Lung microvascular endothelial cell (primary cell): ENCODE data around the gene KATNAL2. TPM values are rescaled to one million over a fixed set of nuclear protein-coding genes. Genes with fewer than 3 reads are reported as not detected.

Experiments
- DNase-seq, 2 donors: peaks; one replicate each; pipeline versions ENCODE4 v3.0.0 to v3.0.0-alpha.2; 2010; ENCODE audit warnings: low read depth in 2 of 2
- total RNA-seq: library from RNA; depleted of rRNA; stranded (reverse); fragments of >200 nt; gene quantifications from 2 replicates; pipeline ENCODE4 v1.2.1, GENCODE V29; 2014

KATNAL2 gene
- total RNA-seq, 1 donor from 2014 or later: 0.40 TPM

GRCh38 chr18:47110492-47111274, 193.3 kb downstream of the KATNAL2 start:
- DNase-seq: no peak

DNA sequence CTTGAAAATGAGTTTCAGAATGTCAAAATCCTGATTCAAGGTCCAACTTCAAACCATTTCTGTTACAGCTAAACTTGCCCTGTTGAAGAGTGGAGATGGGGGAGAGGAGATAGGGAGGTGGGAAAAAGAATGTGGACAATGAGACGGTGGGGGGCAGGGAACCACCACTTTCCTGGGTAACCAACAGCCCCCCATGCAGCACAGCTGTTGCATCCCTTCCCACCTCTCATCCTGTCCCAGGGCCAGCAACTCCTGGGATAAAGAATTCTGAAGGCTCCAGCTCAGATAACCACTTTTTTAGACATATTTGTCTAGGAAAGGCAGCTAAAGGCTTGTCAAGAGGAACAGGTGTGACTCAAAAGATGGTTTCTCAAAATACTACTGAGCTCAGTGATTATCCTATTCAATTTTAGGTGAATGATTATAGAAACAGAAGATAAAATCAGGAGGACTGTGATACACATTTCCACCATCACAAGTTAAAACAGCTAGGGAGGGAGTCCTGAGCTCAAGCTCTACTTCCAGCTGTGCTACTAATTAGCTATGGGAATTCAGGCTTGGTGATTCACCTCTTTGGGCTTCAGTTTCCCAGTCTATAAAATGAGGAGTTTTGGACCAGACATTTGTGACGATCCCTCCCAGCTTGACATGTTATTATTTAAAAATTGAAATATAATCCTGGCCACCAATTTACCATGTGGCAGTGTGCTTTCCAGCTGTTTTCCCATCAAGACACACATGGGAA, 196.6 kb downstream of the KATNAL2 start:
- DNase-seq: no peak

DNA sequence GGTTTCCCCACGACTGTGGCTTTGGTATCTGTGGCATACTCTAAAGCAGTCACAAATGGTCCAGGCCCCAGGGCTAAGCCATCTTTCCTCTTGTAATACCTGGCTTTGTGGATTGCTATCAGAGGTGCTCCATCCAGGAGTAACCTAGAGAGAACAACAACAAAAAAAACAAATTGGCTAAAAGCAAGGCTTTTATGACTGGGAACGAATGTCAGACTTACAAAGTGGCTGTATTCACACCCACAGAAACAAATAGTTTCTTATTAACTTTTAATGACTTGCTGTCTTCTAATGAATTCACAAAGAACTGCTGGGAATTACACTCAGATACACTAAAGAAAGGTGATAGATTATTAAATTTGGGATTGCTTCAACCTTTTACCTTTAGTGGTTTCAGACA, 197.8 kb downstream of the KATNAL2 start:
- DNase-seq: no peak

DNA sequence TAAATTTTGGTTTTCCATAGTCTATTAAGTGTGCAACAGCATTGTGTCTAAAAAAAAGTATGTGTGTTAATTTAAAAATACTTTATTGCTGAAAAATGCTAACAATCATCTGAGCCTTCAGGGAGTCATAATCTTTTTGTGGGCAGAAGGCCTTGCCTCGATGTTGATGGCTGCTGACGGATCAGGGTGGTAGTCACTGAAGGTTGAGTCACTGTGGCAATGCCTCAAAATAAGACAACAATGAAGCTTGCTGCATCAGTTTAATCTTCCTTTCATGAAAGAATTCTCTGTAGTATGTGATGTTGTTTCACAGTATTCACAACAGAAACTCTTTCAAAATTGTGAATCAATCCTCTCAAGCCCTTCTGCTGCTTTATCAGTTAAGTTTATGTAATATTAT, 201.6 kb downstream of the KATNAL2 start:
- no peak for DNase-seq

DNA sequence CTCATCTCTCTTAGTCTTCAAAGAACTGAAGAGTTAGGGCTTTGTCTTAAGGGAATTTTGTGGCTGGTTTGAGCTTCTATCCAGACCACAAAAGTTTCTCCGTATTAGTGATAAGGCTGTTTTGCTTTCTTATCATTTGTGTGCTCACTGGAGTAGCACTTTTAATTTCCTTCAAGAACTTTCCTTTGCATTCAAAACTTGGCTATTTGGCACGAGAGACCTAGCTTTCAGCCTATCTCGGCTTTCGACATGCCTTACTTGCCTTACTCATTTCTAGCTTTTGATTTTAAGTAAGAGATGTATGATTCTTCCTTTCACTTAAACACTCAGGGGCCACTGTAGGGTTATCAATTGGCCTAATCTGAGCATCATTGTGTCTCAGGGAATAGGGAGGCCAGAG, 203.0 kb downstream of the KATNAL2 start:
- no peak for DNase-seq

GRCh38 chr18:47121146-47121545, 203.7 kb downstream of the KATNAL2 start:
- DNase-seq: no peak

DNA sequence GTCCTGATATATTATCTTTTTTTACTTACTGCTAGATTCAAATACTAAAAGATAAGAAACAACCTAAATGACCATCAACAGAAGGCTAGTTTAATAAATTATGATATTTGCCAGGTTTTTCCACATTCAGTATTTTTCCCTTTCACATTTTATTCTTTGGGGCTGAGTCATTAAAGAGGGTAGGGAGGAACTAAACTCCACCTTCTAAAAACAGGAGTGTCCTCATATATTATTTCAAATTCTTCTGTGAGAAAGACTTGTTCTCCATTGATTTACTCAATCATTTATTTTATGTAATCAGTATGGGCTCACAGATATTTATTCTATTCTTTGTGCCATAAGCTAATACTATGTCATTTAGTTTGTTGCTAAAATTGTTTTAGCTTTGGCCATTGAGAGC, 223.9 kb downstream of the KATNAL2 start:
- no peak for DNase-seq

GRCh38 chr18:47143153-47143552, 225.8 kb downstream of the KATNAL2 start:
- DNase-seq: no peak

- DNase-seq: no peak
Measured at GRCh38 chr18:47143899-47144485, 226.6 kb downstream of the KATNAL2 start.

DNA sequence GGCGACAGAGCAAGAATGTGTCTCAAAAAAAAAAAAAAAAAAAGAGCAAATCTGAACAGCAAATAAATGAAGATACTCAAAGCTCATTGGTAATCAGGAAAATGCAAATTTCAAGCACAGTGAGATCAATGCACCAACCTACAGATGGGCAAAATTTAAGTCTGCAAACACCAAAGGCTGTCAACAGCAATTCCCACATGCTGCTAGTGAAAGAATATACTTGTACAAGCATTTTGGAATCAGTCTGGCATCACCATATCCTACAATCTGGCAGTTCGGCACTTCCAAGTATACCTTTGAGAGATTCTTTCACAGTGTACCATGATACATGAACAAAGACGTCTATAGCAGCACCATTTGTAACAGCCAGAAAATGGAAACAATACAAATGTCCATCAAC, 228.8 kb downstream of the KATNAL2 start:
- no peak for DNase-seq

DNA sequence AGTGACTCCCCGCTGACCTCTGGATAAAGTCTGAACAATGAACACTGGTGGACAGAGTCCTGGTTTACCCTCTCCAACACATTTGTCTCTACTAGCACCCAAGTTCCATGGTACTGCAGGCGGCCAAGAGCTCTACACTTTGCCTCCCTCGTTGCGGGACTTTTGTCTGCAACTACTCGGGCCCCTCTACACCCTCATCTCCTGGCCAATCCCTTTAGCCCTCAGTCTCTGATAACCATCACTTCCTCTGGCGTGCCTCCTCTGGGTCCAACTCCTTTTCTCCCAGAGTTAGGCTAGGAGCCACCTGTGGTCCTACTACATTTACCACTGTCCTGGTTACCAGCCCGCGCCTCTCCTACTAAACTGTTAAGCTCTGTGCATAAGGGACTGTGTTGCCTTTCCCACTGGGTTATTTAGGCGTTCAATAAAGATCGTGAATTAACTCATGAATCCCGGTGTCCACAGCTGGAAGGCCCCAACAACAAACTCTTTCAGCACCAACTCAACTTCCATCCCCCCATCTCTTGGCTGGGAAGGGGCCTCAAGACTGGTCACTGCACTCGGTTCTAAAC, 232.1 kb downstream of the KATNAL2 start:
- DNase-seq: no peak

DNA sequence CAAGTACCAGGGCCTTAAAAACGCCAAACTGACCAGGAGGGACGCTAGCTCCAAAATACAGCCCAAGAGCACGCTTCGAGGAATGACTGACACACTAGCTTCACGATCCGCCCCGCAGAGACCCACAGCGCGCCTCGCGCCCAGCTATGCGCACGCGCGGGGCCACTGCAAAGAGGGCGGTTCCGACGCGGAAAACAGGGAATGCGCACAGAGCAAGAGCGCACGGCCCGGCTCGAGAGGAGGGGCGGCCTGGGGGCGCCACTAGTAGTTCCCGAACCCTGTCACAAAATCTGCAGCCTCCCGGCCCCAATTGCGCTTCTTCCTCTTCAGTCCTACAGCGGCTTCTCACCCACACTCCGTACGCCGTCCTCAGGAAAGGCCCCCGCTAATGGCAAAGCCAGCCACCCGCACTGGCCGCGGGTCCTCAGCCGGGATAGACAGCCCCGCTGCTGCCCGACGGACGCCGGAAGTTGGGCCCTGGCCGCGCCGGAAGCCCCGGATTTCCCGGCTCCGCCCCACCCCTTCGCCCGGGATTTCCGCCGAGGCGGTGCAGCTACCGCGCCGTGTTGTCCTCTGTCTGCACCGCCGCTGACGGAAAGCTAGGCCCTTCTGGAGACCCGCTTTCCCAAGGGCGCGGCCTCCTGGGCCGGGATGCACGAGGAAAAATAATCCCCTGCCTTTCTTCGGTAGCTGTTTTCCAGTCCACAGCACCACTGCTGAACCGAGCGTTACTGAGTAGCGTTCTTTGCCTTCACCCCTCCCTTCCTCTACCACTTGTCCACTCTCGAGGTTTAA, 232.8 kb downstream of the KATNAL2 start, which contains the start of gene HDHD2:
Gene HDHD2 (minus strand): TSS at position 472 of the 795 bp plus-strand sequence. CDS start 14,061 bp downstream, outside the sequence.
- peak; percentile 76 to 83 for DNase-seq

GRCh38 chr18:47150824-47151366, 233.5 kb downstream of the KATNAL2 start:
- DNase-seq: peak; percentile 1 to 9

GRCh38 chr18:47151439-47151838, 234.0 kb downstream of the KATNAL2 start:
- DNase-seq: no peak

Other genes with a start within 250 kb of the KATNAL2 start
- not detected in 2 replicates for gene ST8SIA5, start 160.5 kb upstream of the KATNAL2 start, total RNA-seq
- 7.2 and 8.7 TPM in 2 replicates for gene PIAS2, start 95 bp upstream of the KATNAL2 start, total RNA-seq
- not detected in 2 replicates for gene ELOA2, start 118.0 kb downstream of the KATNAL2 start, total RNA-seq
- gene HDHD2, start 232.9 kb downstream of the KATNAL2 start, total RNA-seq: 8.7 and 12.1 TPM in 2 replicates